ENCODE measurements around the gene EHD4.

Gene EHD4

DNA sequence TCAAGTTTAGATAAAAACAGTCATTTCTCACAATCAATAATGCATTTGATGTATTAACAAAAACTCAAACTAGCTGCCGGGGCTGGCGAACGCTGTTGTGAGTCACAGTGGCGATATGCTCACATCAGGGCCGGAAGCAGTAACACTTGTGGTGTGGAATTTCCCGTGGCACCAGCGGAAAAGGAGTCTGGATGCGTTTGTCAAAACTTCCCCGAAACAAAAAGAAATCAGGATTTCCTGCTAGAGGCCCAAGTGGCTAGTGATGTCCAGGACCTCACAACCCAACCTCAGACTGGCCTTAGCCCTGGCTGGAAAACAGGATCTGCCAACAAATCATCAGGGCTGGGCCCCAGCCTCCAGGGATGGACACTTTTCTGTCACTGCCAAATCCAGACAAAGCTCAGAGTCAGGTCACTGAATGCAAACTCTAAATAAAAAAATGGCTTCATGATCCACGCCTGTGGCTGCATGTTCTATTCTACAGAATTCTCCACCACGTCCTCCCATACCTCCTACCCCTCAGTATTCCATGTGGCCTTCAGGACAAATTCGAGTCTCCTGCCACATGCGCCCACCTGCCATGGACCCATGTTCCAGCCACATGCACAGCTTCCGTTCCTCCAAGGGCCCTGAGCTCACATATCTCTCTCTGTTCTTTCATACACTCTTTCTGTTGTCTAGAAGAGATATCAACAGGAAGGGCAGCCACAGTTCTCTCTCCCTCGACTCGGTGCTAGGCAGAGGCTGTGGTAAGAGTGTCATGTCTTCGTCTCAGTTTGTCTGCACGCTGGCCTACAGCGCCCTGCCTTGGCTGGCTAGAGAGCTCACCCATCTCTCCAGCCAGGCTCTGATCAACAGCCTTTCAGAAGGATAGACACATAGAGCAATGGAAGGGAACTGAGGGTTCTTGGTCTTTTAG, 35.4 kb downstream of the EHD4 start:
- DNase-seq (ENCODE audit: low read depth): peak; percentile 65

DNA sequence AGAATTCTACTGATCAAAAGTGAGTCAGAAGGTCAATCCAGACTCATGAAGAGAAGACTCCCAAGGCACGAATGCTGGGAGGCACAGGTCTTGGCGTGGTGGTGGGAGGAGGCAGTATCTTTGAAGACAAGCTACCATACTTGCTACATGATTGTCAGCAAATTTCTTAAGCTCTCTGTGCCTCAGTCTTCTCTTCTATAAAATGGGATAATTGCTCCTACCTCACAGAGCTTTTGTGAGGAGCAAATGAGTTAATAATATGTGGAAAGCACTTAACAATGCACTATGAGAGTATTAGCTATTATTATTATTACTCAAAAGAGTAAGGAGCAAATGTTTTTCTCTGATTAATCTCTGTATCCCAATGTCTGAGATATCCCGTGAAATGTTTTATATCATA, 36.2 kb downstream of the EHD4 start:
- peak; percentile 16 for DNase-seq (ENCODE audit: low read depth)

DNA sequence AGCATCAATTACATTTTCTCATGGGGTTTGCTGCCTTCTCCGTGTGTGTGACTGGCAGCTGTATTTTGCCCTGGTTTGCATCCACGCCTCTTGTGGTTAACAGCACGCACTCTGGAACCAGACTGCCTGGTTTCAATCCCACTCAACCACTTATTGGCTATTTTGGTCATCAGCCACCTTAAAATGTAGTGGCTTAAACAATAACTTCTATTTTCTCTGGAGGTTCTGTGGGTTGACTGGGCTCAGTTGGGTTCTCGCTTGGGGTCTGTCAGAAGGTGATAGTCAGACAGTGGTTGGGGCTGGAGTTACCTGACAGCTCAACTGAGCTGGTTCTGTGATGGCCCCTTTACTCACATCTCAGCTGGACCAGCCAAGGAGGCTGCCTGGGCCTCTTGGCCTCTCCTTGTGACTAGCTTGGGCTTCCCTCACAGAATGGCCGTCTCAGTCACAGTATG, 36.8 kb downstream of the EHD4 start:
- DNase-seq (ENCODE audit: low read depth): peak; percentile 42

DNA sequence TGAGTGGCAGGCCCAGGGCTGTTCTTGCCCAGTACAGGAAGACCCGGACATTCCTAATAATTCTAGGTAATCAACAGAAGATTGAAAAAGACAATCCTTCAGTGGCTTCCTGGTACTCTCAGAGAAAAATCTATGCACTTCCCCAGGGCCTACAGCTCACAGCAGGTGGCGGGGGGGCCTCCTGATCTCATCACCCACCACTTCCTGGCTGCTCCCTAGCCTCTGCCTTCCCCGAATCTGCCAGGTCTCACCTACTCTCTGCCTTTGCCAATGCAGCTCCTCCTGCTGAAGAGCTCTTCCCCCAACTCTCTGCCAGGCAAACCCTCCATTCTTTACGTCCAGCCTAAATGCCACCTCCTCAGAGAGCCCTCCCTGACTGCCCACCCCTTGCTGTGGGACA, 37.5 kb downstream of the EHD4 start:
- DNase-seq (ENCODE audit: low read depth): peak; percentile 58

DNA sequence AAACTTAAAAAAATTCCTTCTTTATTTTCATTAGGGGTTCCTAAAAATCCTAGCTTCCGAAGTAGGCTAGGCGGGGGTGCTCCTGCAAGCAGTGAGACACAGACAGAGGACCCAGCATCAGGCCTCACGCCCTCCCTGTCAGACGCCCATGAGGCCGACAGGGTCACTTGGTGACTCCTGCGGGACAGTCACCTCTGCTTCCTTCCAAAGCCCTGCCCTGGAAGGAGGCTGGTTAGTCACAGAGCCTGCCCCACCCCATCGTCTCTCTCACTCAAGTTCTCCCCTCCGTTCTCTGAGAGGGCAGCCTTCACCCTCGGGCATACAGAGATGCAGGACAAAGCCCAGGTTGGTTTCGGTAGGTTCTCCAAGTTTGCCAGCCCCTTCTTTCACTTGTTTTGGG, 38.6 kb downstream of the EHD4 start:
- no peak for DNase-seq (ENCODE audit: low read depth)

DNA sequence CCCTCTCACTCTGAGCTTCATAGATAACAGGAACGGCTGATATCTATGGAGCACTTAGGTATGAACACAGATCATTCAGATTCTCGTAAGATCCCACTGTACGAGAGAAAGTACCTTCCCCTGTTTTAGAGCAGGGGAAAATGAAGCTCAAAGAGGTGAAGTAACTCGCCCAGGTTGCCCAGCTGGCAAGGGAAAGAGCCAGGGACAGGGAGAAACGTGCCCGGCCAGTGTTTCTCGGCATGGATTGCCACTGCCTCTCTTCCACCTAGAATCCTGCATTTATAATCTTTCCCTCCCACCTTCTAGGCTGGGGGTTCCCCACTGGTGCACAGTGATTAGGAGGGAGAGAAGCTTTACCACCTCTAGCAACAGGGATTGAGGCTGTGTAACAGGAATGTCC, 39.0 kb downstream of the EHD4 start:
- DNase-seq (ENCODE audit: low read depth): no peak

DNA sequence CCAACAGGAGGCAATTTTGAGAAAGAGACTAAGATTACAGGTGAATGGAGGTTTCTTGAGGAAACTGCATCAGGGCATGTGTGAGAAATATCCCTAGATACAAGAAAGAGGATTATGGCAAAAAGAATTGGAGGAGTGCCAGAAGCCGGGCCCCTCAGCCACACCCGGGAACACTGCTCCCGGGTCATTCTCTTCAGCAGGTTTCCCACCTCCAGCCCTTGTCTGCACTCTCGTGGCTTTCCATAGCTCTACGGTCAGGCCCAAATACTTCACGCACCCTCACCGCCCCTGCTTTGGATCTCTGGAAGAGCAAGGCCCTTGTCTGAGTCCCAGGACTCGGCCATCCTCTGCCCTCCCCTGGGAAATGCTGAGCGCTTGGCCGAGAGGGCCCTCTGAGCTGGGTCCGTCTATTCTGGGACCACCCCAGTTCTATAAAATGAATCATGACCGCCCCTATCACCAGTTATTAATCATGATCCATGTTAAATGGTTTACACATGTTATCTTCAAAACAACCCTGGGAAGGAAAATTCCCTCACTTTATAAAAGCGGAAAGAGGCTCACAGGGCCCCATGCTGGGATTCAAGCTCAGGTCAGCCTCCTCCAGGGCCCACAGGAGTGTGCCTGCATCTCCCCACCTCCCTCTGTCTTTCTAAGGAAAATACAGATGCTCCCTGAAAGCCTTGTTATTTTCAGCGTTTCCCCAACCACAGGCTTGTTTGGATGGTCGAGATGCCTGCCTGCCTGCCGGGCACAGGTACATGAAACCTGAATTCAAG, 39.7 kb downstream of the EHD4 start:
- no peak for DNase-seq (ENCODE audit: low read depth)

DNA sequence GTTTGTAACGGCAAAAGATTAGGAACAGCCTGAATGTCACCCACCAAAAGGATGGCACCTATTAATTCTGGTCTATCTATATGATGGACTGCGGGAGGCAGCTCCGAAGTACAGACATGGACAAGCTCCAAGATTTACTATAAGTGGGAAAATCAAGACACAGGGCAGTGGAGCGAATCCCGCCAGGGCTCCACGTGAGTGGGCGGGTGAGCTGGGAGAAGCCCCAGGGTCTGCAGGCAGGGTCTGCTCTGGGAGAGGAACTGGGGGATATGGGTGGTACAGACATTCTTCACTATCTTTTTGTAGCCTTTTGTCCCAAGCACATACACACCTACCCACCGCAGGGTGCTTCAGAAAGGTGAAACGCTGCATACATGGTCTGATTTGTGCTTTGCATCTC, 40.3 kb downstream of the EHD4 start:
- no peak for DNase-seq (ENCODE audit: low read depth)

DNA sequence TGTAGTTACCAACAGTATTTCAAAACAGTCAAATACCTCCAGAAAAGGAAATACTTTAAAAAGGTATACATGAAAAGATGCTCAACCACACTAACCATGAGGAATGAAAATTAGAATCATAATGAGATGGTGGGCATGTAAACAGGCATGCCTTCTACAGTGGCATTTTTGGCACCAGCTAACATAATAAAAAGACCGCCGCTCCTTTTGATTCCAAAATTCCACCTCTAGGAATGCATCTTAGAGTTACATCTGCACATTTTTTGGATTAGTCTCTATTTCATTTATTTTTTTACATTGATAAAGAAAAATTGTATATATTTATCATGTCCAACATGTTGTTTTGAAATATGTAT, 41.5 kb downstream of the EHD4 start:
- no peak for DNase-seq (ENCODE audit: low read depth)

DNA sequence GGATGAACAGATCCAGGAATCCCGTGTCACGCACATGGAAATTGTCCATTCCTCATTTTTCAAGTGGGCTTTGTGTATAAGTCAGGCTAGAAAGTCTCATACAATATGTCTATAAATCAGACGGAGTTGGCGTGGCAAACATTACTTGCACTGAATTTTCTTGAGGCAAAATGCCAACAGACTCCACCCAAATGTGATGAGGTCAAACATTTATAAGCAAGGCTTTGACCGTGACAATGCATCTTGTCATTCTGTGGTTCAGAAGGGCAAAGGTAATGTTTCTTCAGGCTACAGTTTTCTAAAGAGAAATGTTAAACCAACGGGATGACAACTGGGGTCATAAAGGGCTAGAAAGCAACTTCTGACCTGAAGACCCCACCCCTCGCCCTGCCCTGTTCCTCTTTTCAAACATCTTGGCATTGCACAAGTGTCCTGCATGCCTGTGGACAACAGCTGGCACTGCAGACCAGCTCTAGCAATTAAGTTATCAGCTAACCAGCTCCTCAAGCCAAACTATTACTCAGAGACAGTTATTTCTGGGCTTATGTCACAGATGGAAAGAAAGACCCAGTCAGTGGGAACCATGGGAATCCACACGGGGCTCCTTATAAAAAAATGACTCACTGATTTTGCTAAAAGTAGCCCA, 42.0 kb downstream of the EHD4 start:
- DNase-seq (ENCODE audit: low read depth): no peak

DNA sequence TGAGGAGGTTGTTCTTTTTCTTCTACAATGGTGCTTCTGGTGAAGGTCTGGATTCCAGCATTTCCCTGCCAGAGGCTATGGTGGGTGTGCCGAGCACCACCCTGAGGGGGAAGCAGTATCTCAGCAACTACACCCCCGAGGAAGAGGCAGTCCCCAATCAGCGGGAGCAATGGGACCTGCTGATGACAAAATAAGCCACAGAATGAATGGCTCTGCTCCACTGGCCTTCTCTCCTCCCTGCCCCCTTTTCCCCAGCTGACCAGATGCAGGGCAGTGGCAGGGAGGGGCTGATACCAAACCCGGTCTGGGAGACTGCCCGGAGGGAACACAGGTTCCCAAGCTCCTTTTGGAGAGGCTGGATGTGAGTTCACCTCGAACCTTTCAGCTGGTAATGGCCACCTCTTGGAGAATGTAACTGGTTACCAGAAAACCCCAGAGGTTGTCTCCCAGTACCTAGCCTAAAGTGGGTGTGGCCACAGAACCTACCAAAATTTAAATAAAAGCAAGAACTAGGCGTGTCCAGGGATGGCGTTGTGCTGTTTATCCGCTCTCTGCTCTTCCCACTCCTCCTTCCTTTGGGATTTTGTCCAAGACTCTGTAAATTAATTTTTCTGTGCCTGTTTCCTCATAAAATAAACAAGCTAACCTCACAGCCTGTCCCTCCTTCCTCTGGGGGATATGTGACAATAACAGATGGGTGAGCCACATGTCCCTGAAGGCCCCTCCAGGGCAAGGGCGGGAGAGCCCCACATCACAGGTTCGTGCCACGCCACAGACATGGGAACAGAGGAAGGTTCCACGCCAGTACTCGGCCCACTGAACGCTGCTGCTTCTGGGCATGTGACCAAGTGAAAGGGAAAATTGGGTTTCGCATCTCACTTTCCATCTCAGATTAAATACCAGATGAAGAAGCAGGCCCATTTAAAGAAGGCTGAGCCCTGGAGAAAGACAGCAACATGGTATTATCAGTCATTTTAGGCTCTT, 43.4 kb downstream of the EHD4 start:
- DNase-seq (ENCODE audit: low read depth): no peak

DNA sequence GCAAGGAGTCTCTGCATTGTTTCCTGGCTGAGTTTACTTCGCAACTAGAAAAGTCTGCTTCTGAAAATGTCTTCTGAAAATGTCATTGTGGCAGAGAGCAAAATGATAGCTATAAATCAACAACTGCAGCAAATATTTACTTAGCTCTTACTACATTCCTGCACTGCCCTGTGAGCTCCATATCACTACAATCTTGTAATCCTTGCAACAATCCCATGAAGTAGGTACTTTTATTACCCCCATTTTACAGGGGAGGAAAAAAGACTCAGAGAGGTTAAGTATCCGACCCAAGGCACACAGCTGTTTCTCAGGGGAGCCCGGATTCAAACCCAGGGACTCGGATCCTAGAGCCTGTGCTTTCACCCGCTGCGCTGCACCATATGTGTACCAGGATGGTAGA, 44.3 kb downstream of the EHD4 start:
- DNase-seq (ENCODE audit: low read depth): no peak

DNA sequence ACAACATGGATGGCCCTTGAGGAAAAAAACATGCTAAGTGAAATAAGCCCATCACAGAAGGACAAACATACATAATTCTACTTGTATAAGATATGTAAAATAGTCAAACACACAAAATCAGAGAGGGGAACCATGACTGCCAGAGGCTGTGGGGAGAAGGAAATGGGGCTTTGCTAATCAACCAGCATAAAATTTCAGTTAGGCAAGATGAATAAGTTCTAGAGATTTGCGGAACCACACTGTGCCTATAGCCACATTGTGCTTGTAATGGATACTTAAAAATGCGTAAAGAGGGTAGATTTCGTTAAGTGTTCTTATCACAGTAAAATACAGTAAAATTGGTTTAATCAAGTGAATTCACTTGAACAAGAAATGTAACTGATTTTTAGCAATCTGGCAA, 44.8 kb downstream of the EHD4 start:
- DNase-seq (ENCODE audit: low read depth): no peak

DNA sequence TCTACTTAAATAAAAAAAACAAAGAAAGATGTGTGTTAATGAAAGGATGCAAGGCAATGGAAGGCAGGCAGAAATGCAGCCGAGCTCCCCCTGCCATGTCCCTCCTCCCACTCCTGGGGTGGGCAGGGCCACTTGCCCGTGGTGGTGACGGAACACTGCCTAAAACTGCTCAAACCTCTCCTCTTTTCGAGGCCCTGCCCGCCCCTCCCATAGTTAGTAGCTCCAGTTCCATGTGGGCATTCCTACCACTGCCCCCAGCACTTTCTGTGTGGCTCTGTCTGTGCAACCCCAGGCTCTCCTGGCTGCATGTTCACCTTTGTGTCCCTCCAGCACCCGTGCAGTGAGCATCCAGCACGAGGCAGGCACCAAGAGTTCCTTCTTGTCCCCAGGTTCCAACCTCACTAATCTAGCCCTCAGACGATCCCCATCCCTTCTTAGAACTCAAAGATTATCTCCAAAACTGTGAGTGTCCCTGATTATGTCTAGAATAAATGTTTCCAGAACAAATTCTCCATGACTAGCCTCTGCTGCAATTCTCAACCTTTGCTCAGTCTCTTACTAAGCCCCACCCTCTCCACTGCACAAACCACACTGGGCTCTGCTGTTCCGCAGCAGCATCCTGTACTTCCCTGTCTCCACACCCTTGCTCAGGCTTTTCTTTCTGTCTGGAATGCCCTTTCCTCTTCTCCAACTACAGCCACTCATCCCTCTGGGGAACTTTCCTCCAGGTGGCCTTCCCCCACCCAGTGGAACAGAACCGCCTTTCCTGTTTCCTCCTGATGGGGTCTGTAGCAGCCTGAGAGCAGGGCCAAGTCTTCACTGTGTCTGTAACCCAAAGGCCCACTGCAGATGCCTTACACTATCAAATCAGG, 45.9 kb downstream of the EHD4 start:
- no peak for DNase-seq (ENCODE audit: low read depth)

DNA sequence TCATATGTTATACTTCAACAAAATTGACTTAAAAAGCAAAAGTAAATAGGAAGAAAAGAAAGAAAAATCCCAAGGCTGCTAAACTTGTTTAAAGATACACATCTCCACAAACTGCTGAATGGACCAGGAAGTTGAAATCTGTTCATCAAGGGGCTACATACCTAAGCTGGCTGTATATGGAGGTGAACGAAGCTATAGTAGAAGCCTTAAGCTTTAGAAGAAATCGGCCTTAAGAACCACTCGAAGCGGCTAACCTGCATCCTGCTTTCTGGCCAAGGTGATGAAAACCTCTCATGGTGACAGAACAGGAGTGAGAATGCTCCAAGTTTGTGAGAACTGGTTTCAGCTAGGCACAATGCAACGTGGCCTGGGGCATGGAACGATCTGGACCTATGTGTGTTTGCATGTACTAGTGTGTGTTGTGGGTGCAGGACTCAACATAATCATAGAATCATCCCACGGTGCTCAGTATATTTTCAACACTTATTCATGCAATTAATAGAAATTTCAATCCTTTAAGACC, 47.2 kb downstream of the EHD4 start:
- DNase-seq (ENCODE audit: low read depth): no peak

DNA sequence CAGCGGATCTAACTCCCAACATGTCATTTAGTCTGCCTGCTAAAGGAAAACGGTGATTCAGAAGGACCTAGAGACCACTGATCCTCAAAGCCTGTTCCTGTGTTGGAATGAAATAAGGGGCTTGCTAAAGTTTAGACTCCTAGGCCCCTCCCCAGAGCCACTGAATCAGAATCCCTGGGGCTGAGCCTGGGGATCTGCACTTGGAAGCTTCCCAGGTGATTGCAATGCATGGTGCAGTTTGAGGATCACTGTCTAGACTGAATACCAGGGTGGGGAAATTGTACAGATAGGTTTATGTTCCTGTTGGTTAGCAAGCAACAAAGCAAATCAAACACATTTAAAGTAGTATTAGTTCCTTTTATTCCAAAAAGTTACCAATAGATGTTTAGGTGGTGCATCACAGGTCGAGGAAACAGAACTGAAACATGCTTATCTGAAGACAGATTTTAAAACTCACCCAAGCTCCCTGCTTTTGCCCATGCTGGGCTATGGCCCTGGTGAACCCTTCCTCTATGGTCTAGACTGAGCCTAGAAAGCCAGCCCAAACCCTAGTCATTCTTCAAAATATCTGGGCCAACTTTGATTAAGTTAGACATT, 48.9 kb downstream of the EHD4 start:
- no peak for DNase-seq (ENCODE audit: low read depth)

DNA sequence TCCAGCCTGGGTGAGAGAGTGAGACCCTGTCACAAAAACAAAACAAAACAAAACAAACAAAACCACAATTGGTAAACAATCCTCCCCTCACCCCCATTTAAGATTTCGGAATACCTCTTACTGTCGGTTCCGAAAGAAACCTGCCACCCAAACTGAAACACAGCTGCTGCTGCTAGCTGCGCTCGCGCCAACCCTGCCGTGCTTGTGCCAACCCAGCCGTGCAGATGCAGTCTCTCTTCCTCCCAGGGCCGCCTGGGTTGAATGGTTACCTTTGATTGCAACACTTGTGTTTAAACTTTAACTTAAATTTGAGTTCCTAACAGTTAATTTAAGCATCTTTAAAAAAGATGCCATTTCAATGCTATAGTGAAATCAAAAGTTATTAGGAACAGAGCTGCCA, 50.0 kb downstream of the EHD4 start:
- no peak for DNase-seq (ENCODE audit: low read depth)

DNA sequence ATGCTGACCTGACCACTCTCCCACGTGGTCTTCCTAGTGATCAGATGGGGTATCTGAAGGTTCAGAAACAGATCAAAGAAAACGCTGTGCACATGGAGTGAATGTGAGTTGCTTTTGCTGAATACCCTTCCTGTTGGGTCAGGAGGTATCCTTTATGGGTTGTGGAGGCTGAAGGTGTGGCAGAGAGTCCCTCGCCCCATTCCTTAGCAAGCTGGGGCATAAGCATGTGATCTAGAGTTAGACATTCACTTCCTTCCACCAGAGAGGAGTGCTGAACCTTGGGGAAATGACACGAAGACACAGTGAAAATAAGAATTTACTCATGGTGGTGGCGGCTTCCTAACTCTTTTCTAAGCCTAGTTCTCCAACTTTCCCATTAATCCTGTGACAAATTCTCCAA, 50.7 kb downstream of the EHD4 start:
- no peak for DNase-seq (ENCODE audit: low read depth)

DNA sequence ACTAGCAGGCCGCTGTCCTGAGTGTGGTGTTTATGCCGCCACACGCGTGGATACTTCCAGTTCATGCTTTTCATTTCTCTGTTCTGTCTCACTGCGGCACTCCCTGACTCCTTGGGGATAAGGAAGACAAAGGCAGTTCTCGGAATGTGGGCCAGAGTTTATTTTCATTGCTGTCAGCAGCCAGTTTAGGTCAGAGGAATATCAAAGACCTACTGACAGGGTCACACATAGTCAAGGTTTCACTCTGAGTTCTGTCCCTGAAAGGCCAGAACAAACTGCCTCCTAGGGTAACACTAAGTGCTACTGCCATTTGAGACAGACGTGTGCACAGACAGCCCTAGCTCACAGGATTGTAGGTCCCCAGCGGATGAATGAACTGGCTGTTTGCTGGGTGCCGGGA, 51.2 kb downstream of the EHD4 start:
- DNase-seq (ENCODE audit: low read depth): no peak

DNA sequence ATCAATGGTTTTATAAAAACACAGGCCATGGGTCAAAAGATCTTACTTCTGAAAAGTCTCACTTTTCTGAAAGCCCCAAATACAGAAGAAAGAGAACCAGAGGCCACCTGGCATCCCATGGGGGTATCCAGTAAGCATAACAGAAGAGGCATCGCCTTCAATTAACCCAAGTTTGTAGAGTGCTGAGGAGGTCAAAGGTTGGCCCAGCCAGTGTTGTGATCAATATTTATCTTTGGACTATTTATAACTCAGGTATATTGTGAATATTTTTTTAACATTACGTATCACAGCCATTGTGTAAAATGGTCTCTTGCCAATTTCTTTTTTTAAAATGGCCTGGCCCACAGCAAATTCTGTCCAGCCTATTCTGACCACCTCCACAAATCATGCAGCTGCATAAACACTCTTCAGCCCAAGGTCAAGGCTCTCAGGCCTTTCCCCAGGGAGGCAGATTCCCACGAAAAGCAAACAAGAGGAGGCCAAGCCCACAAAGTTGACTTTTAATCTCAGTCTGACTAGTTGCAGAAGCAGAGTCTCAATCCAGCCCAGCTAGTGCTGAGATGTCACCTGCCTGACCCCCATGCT, 52.3 kb downstream of the EHD4 start:
- DNase-seq (ENCODE audit: low read depth): no peak
